ENCODE results near the gene MED10.

GRCh38 chr5:6395621-6396020, 17.3 kb upstream of the MED10 start:
- TF ChIP-seq CTCF (IDR thresholded peaks at IDR 0.05) = no peak
- TF ChIP-seq POLR2A (IDR thresholded peaks at IDR 0.05) = no peak
- TF ChIP-seq POLR2AphosphoS5 (IDR thresholded peaks at IDR 0.05) = no peak
